ENCODE measurements around the gene ABHD17C.

GRCh38 chr15:80790236-80790635 lies 95.1 kb downstream of the ABHD17C start:
- TF ChIP-seq CTCF (optimal IDR thresholded peaks at IDR 0.05 in 1 of 3, IDR thresholded peaks at IDR 0.05 in 1 of 3, conservative IDR thresholded peaks at IDR 0.05 in 1 of 3; ENCODE audit: extremely low read depth in 1 of 3, insufficient read depth in 2 of 3, low read length in 3 of 3) (no peak), EZH2 (IDR thresholded peaks at IDR 0.05; ENCODE audit: low read length) (no peak)

Measured in keratinocyte (primary cell).